Measurements from ENCODE around the gene DDX47. TPM values are rescaled to one million over a fixed set of nuclear protein-coding genes. Genes with fewer than 3 reads are reported as not detected.

Gene DDX47
- total RNA-seq, 2 donors from 2014 or later = 36.1 to 45.0 TPM

DNA sequence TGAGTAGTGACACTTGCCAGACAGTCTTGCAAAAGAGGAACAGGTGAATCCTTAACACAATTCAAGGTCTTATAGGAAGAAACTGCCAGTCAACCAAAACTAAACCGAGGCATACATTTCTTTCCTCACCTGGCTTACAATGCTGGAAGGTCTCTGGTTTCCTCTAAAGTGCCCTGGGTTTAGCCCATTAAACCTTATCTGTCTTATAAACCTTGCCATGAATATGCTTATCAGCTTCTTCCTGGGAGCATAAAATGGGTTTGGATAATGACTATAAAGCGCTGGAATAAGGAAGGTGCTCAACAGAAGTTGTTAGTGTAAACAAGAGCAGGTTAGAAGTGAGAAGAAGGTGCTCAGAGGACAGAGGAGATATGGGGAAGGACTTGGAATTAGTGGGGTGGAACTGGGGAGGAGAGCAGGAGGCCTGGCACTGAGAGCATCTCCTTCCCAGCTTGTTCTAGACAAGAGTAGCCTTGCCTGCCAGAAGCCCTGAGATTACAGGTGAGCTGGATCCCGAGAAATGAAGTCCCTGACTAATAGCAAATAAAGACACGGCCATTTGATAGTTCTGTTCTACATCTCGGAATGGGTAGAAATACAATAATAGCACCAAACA is 64.1 kb downstream of the DDX47 start:
- intact Hi-C loops (cut with DNase I) = no loop called here
- no peak for DNase-seq
- H3K4me3 ChIP-seq = no peak overlapping the region
- H3K36me3 ChIP-seq = no peaks in the 10 kb centered on the region
- H3K27ac ChIP-seq = peak overlapping the region; percentile 80
- H3K27me3 ChIP-seq = no peaks in the 10 kb centered on the region
- no peaks in the 10 kb centered on the region for H3K9me3 ChIP-seq
- H3K4me1 ChIP-seq = peaks cover 6% of the 10 kb centered on the region
- H3K9ac ChIP-seq (ENCODE audit: low read depth in 2 of 2, low read length in 2 of 2) = peak overlapping the region in 1 of 2 donors; percentile 59
- TF ChIP-seq, protein P1, sequence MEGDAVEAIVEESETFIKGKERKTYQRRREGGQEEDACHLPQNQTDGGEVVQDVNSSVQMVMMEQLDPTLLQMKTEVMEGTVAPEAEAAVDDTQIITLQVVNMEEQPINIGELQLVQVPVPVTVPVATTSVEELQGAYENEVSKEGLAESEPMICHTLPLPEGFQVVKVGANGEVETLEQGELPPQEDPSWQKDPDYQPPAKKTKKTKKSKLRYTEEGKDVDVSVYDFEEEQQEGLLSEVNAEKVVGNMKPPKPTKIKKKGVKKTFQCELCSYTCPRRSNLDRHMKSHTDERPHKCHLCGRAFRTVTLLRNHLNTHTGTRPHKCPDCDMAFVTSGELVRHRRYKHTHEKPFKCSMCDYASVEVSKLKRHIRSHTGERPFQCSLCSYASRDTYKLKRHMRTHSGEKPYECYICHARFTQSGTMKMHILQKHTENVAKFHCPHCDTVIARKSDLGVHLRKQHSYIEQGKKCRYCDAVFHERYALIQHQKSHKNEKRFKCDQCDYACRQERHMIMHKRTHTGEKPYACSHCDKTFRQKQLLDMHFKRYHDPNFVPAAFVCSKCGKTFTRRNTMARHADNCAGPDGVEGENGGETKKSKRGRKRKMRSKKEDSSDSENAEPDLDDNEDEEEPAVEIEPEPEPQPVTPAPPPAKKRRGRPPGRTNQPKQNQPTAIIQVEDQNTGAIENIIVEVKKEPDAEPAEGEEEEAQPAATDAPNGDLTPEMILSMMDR (IDR thresholded peaks at IDR 0.05) = no peak

DNA sequence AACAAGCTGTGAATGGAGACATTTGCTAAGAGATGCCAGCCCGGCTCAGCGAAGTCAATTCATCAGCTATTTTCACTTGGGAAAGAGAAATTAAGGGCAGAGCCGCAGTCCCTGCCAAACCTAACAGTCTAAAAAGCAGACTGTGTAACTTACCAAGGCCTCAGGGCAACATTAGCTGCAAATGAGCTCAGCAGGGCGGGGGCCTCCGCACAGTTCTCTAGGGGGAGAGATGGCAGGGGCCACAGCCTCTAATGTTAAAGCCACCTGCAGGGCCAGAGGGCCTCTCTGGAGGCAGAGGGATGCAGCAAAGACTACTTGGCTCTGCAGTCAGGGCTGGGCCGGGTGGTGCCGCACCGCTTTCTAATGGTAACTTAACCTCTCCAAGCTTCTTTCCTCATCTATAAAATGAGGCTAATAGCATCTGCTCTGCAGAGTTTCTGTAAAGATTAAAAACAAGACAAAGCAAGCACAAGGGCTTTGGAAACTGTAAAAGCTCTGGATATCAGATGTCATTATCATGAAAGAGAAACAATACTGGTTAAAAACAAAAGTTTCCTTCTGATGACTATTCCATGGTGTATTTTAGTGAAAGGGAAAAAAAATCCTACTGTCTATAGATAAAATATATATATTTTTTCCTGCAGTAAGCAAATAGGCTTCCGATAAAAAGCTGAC is 64.8 kb downstream of the DDX47 start:
- H3K27me3 ChIP-seq = no peaks in the 10 kb centered on the region
- peak overlapping the region in 1 of 2 donors; percentile 59 for H3K9ac ChIP-seq (ENCODE audit: low read depth in 2 of 2, low read length in 2 of 2)
- H3K4me3 ChIP-seq = no peak overlapping the region
- H3K36me3 ChIP-seq = no peaks in the 10 kb centered on the region
- intact Hi-C loops (cut with DNase I) = no loop called here
- H3K27ac ChIP-seq = peak overlapping the region; percentile 80
- DNase-seq = no peak
- TF ChIP-seq, protein P1 (IDR thresholded peaks at IDR 0.05) = no peak
- peaks cover 6% of the 10 kb centered on the region for H3K4me1 ChIP-seq
- H3K9me3 ChIP-seq = no peaks in the 10 kb centered on the region

Small RNA genes within 50 kb of the gene (microRNA-seq; reads per million reads assigned to microRNA genes)
- gene MIR613 = not detected

Other genes with a start within 250 kb of the DDX47 start
- gene CREBL2, start 201.5 kb upstream of the DDX47 start, total RNA-seq = 10 to 100 TPM; 18.6 to 28.9 TPM
- under 1 TPM; 0.74 to 0.96 TPM for gene GPR19, start 117.2 kb upstream of the DDX47 start, total RNA-seq
- 10 to 100 TPM; 52.1 to 54.0 TPM for gene CDKN1B, start 96.0 kb upstream of the DDX47 start, total RNA-seq
- 1 to 10 TPM; 2.6 to 5.4 TPM for gene APOLD1, start 27.7 kb upstream of the DDX47 start, total RNA-seq
- 100 to 1,000 TPM; 234 to 246 TPM for gene GPRC5A, start 78.2 kb downstream of the DDX47 start, total RNA-seq
- under 1 TPM in 1 of 2 donors, not detected in 1; 0.27 TPM for gene GPRC5D, start 138.8 kb downstream of the DDX47 start, total RNA-seq
- 10 to 100 TPM; 40.9 to 61.9 TPM for gene HEBP1, start 186.9 kb downstream of the DDX47 start, total RNA-seq
- gene FAM234B, start 231.0 kb downstream of the DDX47 start, total RNA-seq = 1 to 10 TPM; 1.5 to 2.0 TPM

Measured in colonic mucosa (tissue), 4 donors.